Lung (tissue), 13 donors: Measurements from ENCODE around the gene RTF1. TPM values are rescaled to one million over a fixed set of nuclear protein-coding genes. Genes with fewer than 3 reads are reported as not detected.

Experiments
- ATAC-seq: fragments of 200-7000 bp; cut with Tn5 transposase; one replicate; pipeline ENCODE4 v1.9.1; 2020; ENCODE audit warnings: moderate number of reproducible peaks; ENCODE audit not compliant: insufficient read depth, low FRiP score
- DNase-seq, 3 donors: peaks; one replicate each; pipeline ENCODE4 v3.0.0-alpha.2; 2013 to 2017
- H3K27ac ChIP-seq, 2 donors: one replicate each; pipeline ENCODE4 v1.5.1; 2013; ENCODE audit warnings: mild to moderate bottlenecking in 2 of 2, moderate library complexity in 2 of 2, control low read depth in 1 of 2, inconsistent platforms in 1 of 2, low read depth in 1 of 2, low read length in 1 of 2
- H3K27me3 ChIP-seq, 3 donors: one replicate each; pipeline ENCODE4 v1.5.1; 2013; ENCODE audit warnings: low read length in 2 of 3; ENCODE audit not compliant: control insufficient read depth in 3 of 3, insufficient read depth in 3 of 3
- H3K36me3 ChIP-seq, 4 donors: one replicate each; pipeline ENCODE4 v1.5.1; 2013; ENCODE audit warnings: low read length in 4 of 4, mild to moderate bottlenecking in 1 of 4, moderate library complexity in 1 of 4; ENCODE audit not compliant: control insufficient read depth in 4 of 4, insufficient read depth in 4 of 4
- H3K4me1 ChIP-seq, 5 donors: one replicate each; pipeline ENCODE4 v1.5.1; 2013; ENCODE audit warnings: low read length in 5 of 5, mild to moderate bottlenecking in 2 of 5, moderate library complexity in 1 of 5; ENCODE audit not compliant: control insufficient read depth in 5 of 5, insufficient read depth in 5 of 5
- H3K4me3 ChIP-seq: one replicate; pipeline ENCODE4 v1.5.1; 2013; ENCODE audit warnings: mild to moderate bottlenecking, control low read depth, moderate library complexity
- H3K9ac ChIP-seq, 2 donors: one replicate each; pipeline ENCODE4 v1.5.1; 2013; ENCODE audit warnings: low read length in 2 of 2, control low read depth in 1 of 2; ENCODE audit not compliant: insufficient read depth in 1 of 2
- H3K9me3 ChIP-seq, 4 donors: one replicate each; pipeline ENCODE4 v1.5.1; 2013; ENCODE audit warnings: low read length in 3 of 4, mild to moderate bottlenecking in 1 of 4, moderate library complexity in 1 of 4; ENCODE audit not compliant: control insufficient read depth in 4 of 4, insufficient read depth in 3 of 4
- CTCF ChIP-seq: IDR thresholded peaks from 2 replicates; pipeline ENCODE4 v1.5.1; 2012; ENCODE audit warnings: mild to moderate bottlenecking; ENCODE audit errors: control extremely low read depth, extremely low read depth
- WGBS, 2 donors: extraction: QIAGEN DNeasy Blood & Tissue Kit; methylation state at CpG; one replicate each; pipeline ENCODE4 v1.1.7; 2013; 5-methylcytosine and 5-hydroxymethylcytosine counted together
- polyA plus RNA-seq, 2 donors: library from polyadenylated mRNA; stranded (reverse); fragments of 200-250 nt; gene quantifications; one replicate each; pipeline ENCODE4 v1.2.1, GENCODE V29; 2013
- small RNA-seq: library from RNA; depleted of rRNA; stranded (forward); fragments of <200 nt; gene quantifications from one replicate; pipeline ENCODE3, GENCODE V24; 2014; ENCODE audit warnings: low replicate concordance
- total RNA-seq, 2 donors: library from RNA; depleted of rRNA in 1 of 2; stranded (reverse); fragments of >200 nt in 1 of 2; gene quantifications; one replicate each; pipeline ENCODE4 v1.2.1, GENCODE V29; 2014 to 2021
- donor health status: control.
- donor health status: control.
- donor health status: Bipolar disorder and iron deficiency.
- donor health status: healthy.
- donor health status: DM: yes; HTN: yes; CAD: no.

The RTF1 gene
- total and polyA plus RNA-seq, 4 donors, result 14.4 to 38.6 (median 19.4) TPM

DNA sequence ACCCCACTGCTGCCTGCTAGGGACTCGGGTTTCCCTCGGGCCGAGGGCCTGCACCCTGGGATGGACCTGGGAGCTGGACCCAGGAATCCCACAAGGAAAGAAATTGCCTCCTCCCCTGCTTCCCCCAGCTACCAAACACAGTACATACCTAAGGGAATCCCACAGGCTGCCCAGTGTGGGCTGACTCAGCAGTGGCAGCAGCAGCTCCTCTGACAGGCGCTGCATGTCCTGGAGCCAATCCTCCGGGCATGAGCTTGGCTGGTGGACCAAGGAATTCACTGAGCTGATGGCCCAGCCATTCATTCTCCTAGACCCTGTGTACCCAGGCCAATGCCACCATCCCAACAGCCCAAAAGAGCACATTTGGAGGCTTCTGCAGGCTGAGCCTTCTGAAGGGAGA is 106.2 kb downstream of the RTF1 start:
- Histone ChIP-seq H3K27ac (no peak overlapping the region), H3K27me3 (no peaks in the 10 kb centered on the region), H3K9ac (no peak overlapping the region), H3K36me3 (peaks cover 11 to 45% (median 23%) of the 10 kb centered on the region in 4 donors), H3K4me1 (no peaks in the 10 kb centered on the region), H3K9me3 (no peaks in the 10 kb centered on the region), H3K4me3 (no peak overlapping the region)
- 97 to 99% methylated on average over 5 of the region's 5 CpGs for WGBS, 2 donors
- DNase-seq (no peak), ATAC-seq (no peak)
- TF ChIP-seq CTCF, result no peak

DNA sequence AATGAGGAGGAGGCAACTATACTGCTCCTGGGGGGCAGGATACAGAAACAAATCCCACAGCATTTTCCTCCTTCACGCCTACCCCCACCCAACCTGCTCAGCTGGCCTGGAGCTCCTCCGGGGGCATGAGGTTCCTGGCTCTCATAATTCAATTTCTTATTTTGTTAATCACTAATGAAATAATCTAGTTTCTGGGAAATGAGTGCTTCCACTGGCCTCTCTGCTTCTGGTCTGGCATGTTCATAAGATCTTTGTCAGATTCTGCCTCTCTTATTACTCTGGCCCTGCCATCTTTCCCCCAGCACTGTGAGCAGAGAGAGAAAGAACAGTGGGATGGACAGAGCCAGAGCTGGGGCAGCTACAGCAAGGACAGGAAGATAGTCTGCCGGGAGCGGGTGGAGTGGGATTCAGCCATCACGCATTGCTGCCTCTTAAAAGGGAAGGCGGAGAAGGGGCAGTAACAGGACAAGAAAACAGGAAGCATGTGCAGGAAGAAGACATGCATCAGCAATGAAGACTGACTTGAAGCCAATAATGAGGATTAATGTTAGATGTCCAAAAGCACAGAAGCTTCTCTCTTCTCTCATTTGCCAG is 113.6 kb downstream of the RTF1 start:
- H3K4me1 ChIP-seq, result peaks cover 0 to 4% (median 0%) of the 10 kb centered on the region in 5 donors
- no peak overlapping the region for H3K27ac ChIP-seq
- H3K9ac ChIP-seq, result no peak overlapping the region
- ATAC-seq (no peak), DNase-seq (peak in 1 of 3 donors; percentile 21)
- 49 to 64% methylated on average over 6 of the region's 6 CpGs for WGBS, 2 donors
- TF ChIP-seq CTCF, result no peak
- no peaks in the 10 kb centered on the region for H3K27me3 ChIP-seq
- H3K36me3 ChIP-seq, result peaks cover 20 to 51% (median 44%) of the 10 kb centered on the region in 4 donors
- H3K4me3 ChIP-seq, result no peak overlapping the region
- H3K9me3 ChIP-seq, result no peaks in the 10 kb centered on the region

Small RNAs within 50 kb of the gene (small RNA-seq; reads per million reads assigned to genes)
- not detected for gene RNU6-1169P

Other genes with a start within 250 kb of the RTF1 start
- under 1 TPM in 1 of 2 donors, not detected in 1; 0.15 TPM for gene EXD1, start 186.3 kb upstream of the RTF1 start, total RNA-seq
- under 1 TPM; 0.04 to 0.05 TPM for gene EXD1, start 186.3 kb upstream of the RTF1 start, polyA plus RNA-seq
- 100 to 1,000 TPM; 124 to 167 TPM for gene CHP1, start 185.8 kb upstream of the RTF1 start, total RNA-seq
- gene CHP1, start 185.8 kb upstream of the RTF1 start, polyA plus RNA-seq, result 10 to 100 TPM; 73.3 to 78.9 TPM
- gene OIP5, start 84.5 kb upstream of the RTF1 start, total RNA-seq, result 1 to 10 TPM in 1 of 2 donors, under 1 TPM in 1; 0.71 to 1.5 TPM
- gene OIP5, start 84.5 kb upstream of the RTF1 start, polyA plus RNA-seq, result 1 to 10 TPM in 1 of 2 donors, under 1 TPM in 1; 0.47 to 1.2 TPM
- 10 to 100 TPM in 1 of 2 donors, 1 to 10 TPM in 1; 6.5 to 24.1 TPM for gene NUSAP1, start 84.2 kb upstream of the RTF1 start, total RNA-seq
- 1 to 10 TPM; 3.7 to 6.5 TPM for gene NUSAP1, start 84.2 kb upstream of the RTF1 start, polyA plus RNA-seq
- gene NDUFAF1, start 14.6 kb upstream of the RTF1 start, total RNA-seq, result 10 to 100 TPM; 13.6 to 15.2 TPM
- gene NDUFAF1, start 14.6 kb upstream of the RTF1 start, polyA plus RNA-seq, result 10 to 100 TPM; 13.6 to 19.8 TPM
- gene ITPKA, start 76.8 kb downstream of the RTF1 start, total RNA-seq, result 1 to 10 TPM; 1.9 TPM
- under 1 TPM; 0.35 to 0.57 TPM for gene ITPKA, start 76.8 kb downstream of the RTF1 start, polyA plus RNA-seq
- 10 to 100 TPM in 1 of 2 donors, 1 to 10 TPM in 1; 1.3 to 10.6 TPM for gene LTK, start 96.7 kb downstream of the RTF1 start, total RNA-seq
- 1 to 10 TPM; 4.8 to 7.2 TPM for gene LTK, start 96.7 kb downstream of the RTF1 start, polyA plus RNA-seq
- gene RPAP1, start 127.2 kb downstream of the RTF1 start, total RNA-seq, result 10 to 100 TPM; 23.0 to 37.4 TPM
- gene RPAP1, start 127.2 kb downstream of the RTF1 start, polyA plus RNA-seq, result 10 to 100 TPM; 10.4 TPM
- 10 to 100 TPM; 13.8 to 17.9 TPM for gene TYRO3, start 142.1 kb downstream of the RTF1 start, total RNA-seq
- gene TYRO3, start 142.1 kb downstream of the RTF1 start, polyA plus RNA-seq, result 10 to 100 TPM in 1 of 2 donors, 1 to 10 TPM in 1; 4.2 to 11.5 TPM
- 10 to 100 TPM; 23.7 to 86.2 TPM for gene MGA, start 243.3 kb downstream of the RTF1 start, total RNA-seq
- 1 to 10 TPM; 2.7 to 4.6 TPM for gene MGA, start 243.3 kb downstream of the RTF1 start, polyA plus RNA-seq